Activated CD4-positive, alpha-beta T cell treated with anti-CD3 and anti-CD28 coated beads for 24 hours (primary cell): ENCODE data around the gene DYSF.

ENCODE experiments used
- DNase-seq, 2 donors: peaks; one replicate each; pipeline ENCODE4 v3.0.0-alpha.2; 2020; ENCODE audit warnings: low read depth in 2 of 2

Gene DYSF

DNA sequence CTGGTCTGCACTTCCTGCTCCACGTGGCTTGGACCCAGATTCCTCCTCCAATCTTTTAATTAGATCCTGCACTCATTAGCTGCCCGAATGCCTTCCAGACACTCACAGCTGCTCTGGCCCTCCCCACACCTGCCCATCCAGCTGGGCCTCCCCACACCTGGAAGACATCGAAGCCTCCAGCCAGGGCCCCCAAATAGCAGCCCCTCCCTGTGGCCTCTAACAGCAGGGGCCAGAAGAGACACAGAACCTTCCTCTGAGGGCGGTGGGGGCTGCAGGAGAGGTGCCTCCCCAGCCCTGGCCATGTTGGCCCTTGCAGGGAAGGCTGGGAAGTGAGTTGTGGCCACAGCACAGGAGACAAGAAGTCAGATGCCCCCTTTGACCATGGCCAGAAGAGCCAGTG, 252.8 kb downstream of the DYSF start:
- no peak for DNase-seq

- DNase-seq, result no peak
Observed at GRCh38 chr2:71706836-71707235, 253.5 kb downstream of the DYSF start.

DNA sequence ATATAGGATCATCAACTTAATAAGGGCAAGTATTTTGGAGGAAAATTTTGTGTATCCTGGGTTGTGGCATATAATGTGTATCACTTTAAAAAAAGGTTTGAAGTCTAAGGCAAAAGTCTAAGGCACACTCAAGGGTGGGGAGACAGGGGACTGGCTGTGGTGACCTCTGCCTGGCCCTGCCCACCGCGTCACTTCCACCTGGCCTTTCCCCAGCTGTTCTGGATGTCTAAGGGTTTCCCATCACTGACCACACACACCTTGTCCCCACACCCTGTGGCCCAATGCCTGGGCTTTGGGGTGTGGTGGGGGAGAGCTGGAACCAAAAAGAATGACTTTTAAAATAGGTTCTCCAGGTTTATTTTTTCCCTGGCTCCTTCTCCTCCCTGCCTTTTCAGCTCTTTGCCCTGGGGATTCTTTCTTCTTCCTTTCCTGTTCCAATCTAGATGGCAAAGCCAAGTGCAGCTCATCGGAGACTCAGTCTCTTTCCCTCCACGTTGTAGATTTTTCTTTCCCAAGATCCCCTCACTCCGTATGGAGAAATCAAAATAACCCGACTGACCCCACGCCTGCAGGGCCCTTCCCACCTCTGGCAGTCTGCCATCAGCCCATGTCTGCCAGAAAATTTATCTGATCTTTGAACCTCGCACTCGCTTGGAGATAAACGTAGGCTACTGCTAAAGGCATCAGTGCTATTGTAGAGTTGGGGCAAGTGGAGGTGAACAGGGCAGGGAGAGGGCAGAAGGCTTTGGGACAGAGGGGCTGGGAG, 257.2 kb downstream of the DYSF start:
- DNase-seq, result no peak

GRCh38 chr2:71711133-71711855, 257.9 kb downstream of the DYSF start:
- DNase-seq, result no peak

GRCh38 chr2:71712158-71712818, 258.9 kb downstream of the DYSF start:
- no peak for DNase-seq

DNA sequence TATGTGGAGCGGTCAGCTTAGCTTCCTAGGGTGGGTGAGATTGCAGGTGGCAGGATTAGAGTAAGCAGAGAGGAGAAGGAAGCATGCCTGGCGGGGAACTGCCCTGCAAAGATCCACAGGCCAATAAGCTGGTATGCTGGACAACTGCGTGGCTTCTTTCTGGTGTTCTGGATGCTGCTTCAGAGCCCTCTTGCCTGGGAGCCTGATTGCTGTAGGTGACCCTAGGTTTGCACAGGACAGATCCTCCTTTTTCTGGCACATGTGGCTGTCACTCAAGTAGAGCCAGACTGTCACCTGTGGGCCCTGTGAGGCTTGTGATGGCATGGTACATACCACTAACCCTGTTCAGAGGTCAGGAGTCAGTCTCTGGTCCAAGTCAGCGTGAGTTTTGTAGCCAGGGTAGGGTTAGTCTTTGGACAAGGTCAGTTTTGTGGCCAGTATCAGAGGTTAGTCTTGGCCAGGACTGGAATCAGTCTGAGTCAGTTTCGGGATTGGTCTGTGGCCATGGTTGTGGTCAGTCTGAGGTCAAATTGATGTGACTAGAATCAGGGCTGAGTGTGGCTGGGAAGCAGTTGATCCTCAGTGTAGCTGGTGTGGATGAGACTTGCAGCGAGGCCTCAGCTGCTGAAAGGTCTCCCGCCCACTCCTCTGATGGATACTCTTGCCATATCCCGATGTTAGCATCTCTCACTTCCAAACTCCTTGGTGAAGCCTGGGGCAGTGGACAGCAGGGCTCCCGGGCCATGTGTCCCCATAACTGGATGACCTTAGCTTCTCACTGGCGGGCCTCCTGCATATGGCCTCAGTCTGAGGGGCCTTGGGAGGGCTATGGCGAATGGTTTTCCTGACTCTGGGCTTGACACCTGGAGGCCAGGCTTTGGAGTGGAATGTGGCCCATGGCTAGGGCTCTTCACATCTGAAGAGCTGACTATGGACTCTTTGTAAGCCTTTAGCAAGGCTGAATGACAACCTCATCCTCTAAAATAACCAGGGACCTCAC, 260.5 kb downstream of the DYSF start:
- no peak for DNase-seq

DNA sequence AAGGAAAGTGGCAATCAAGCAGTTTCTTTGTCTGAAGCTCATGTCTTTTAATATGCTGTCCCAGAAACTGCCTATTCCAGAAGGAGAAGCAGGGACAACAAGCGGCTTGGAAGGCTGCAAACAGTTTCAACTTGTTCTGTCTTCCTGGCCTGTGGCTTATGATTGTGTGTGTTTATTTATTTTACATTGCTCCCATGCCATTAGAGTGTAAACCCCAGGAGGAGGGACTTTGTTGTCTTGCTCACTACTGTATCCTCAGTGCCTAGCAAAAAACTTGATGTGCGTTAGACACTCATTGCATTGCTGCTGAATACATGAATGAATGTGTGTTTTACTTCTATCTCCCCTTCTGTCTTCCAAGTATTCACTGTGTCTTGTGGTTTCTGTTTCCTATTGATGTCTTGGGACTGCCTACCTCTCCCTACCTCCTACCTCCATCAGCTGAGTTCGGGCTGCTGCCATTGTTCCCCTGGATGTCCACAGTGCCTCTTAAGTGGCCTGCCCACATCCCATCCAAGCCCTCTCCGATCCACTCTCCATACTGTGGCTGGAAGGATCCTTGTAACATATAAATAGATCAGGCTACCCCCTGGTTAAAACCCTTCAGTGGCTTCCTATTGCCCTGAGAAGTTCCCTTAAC, 261.4 kb downstream of the DYSF start:
- DNase-seq, result no peak

DNA sequence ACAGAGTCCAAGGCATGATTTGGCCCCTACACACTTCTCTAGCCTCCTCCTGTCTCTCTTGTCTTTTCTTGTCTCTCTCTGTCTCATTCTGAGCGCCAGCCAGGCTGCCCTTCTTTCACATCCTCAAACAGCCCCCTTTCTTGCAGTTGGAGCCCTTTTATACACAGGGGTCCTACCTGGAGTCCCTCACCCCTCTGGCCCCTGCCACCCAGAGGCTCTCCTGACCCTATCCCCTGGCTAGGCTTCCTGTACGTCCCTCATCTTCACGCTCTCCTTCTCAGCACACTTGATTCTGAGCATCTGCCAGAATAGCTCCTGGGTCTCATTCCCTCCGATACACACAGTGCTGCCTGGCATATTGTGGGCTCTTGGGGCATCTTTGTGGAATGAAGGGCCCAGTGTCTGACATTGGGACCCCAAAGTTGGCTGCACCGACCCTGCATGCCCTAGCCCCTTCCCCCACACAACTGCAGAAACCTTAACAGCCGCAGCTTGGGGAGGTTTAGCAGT, 261.9 kb downstream of the DYSF start:
- DNase-seq, result no peak

GRCh38 chr2:71715951-71716696, 262.8 kb downstream of the DYSF start:
- DNase-seq, result no peak

GRCh38 chr2:71716697-71717624, 263.6 kb downstream of the DYSF start:
- no peak for DNase-seq

DNA sequence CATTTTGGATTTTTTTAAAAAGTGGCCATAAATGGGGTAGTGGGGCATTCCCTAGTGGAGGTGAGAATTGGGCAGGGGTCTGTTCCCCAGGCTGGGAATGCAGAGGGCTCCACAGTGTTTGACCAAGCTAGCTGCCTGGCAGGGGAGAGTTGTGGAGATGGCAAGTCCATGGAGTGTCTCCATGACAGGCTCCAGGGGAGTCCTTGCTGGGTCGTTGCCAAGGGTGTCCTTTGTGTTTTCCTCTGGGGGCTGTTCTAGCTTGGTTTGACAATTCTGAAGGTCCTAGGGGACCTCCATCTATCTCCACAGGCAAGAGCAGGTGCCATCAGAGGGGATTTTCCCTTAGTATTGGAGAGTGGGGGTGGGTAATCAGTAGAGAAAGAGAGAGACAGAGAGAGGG, 265.3 kb downstream of the DYSF start:
- no peak for DNase-seq

GRCh38 chr2:71719520-71720282, 266.3 kb downstream of the DYSF start:
- no peak for DNase-seq

DNA sequence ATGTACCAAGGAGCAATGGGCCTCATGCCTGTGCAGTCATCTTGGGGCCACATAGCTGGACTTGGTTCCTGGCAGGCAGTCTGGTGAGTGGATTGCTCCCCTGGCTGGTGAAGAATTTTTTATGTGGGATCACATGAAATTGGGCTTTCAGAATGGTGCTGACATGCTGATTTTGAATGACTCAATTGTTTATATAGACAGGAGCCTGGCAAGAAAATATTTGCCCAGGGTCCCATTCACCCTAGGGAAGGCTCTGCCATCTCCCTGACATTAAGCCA, 266.9 kb downstream of the DYSF start:
- no peak for DNase-seq

DNA sequence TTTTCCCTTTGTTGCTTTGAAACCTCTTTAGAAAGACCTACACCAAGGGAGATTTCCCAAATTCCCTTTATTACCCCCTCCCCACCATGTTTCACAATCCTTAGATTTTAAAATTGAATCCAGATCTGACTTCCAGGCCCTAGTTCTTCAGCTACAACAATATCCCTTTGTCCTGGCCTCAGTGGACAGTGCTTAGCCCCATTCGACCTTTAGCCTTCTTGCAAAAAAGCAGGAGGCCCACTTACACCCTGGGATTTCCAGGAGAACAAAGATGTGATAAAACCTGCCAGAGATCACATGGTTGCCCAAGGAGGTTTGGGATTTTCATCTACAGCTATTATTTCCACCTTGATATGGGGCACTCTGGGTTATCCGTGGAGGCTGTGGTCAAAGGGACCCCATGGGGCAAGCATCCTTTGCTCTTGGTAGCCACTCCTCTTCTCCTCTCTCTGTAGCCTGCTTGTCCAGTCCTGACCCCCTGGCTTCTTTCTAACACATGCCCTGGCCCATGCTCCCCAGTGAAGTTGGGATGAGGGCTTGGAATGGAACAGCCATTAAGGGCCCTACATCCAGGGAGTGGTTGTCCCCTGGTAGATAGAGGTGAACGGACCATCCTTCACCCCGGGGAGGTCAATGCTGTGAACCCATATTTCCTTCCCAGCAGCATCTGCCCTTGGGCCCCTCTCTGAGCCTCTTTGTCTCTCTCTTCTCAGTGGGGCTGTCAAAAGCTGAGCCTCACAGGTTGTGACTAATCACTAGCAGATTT, 267.4 kb downstream of the DYSF start:
- DNase-seq, result no peak

DNA sequence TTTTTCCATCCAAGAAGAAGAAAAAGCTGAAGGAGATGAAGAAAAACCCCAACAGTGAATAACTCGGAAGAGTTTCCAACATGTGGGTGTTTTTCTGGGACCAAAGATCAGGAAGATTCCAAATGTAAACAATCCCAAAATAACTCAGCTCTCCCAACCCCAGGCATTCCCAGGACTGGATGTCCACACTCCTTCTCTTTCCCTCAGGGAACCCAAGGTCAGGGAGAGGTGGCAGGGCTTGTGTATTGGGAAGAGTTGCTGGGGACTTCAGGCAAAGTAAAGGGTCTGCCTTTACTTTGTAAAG, 268.0 kb downstream of the DYSF start:
- no peak for DNase-seq

DNA sequence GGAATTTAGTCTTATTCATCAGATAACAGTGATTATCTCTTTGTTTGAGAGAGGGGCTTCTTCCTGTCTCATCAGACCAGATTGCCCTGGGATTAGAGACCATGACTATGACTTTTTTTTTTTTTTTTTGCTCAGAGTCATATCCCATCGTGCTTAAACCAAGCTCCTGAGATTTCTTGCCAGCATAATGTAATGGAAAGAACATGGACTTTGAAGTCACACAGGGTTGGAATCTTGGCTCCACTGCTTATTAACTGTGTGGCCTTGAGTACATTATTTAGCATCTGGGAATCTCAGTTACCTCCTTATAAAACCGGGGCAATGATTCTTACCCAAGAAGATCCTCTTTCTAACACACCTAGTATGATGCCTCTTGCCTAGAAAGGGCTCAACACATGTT, 268.3 kb downstream of the DYSF start:
- DNase-seq, result no peak

- no peak for DNase-seq
Observed at GRCh38 chr2:71722286-71722685, 268.9 kb downstream of the DYSF start.

DNA sequence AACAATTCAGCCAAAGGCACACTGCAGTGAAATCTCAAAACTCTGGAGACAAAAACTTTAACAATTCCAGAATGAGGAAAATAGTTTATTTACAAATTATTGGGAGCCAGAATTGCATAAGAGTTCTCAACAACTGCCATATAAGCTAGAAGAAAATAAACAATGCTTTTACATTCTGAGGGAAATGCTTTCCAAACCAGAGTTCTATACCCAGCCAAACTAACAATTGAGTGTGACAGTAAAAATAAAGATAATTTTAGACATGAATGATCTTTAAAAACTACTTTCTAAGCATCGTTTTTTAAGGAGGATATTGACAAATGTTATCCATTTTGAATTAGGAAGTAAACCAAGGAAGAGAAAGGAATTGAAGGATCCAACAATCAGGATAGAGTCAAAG, 271.4 kb downstream of the DYSF start:
- no peak for DNase-seq
